Measurements from ENCODE around the gene YOD1.

The YOD1 gene

DNA sequence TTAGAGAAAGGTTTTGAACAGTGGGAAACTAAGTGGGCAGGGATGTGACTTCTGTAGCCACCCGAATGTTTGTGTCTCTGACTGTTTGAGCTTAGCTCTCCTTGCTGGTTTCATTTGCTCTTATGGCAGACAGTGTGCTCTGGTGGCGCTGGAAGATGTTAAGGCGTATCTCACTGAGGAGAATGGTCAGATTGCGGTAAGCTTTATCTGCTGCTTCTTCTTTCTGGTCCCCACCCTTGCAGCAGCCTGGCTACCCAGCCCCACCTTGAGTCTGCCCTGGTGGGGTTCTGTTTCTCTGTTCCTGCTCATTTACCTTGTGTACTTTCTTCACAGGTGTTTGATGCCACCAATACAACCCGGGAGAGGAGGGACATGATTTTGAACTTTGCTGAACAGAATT, 12.0 kb upstream of the YOD1 start:
- no peaks in the 10 kb centered on the region for H4K20me1 ChIP-seq (ENCODE audit: low read depth, low read length)
- no peaks in the 10 kb centered on the region for H3K9me3 ChIP-seq (ENCODE audit: insufficient read depth, low read length)
- H3K27me3 ChIP-seq (ENCODE audit: low read length), result no peaks in the 10 kb centered on the region
- H3K79me2 ChIP-seq (ENCODE audit: insufficient read depth, low read length), result no peaks in the 10 kb centered on the region
- H2AFZ ChIP-seq (ENCODE audit: low read depth, low read length, severe bottlenecking), result no peak overlapping the region
- no peaks in the 10 kb centered on the region for H3K9me2 ChIP-seq (replicated peaks; ENCODE audit: insufficient read depth, low read length)
- no peak overlapping the region for H3K4me2 ChIP-seq (ENCODE audit: low read depth, low read length, poor library complexity, severe bottlenecking)
- no peak overlapping the region for H3K9ac ChIP-seq (ENCODE audit: low read length)
- no peak overlapping the region for H3K27ac ChIP-seq (ENCODE audit: low read depth, low read length)
- no peak overlapping the region for H3K4me3 ChIP-seq (ENCODE audit: insufficient read depth, low read length, poor library complexity, severe bottlenecking)
- no peaks in the 10 kb centered on the region for H3F3A ChIP-seq (ENCODE audit: insufficient read depth)
- no peaks in the 10 kb centered on the region for H3K36me3 ChIP-seq (ENCODE audit: low read length)
- no peak for TF ChIP-seq EZH2phosphoT487 (conservative IDR thresholded peaks at IDR 0.05; ENCODE audit: low read length)
- TF ChIP-seq, protein P1, sequence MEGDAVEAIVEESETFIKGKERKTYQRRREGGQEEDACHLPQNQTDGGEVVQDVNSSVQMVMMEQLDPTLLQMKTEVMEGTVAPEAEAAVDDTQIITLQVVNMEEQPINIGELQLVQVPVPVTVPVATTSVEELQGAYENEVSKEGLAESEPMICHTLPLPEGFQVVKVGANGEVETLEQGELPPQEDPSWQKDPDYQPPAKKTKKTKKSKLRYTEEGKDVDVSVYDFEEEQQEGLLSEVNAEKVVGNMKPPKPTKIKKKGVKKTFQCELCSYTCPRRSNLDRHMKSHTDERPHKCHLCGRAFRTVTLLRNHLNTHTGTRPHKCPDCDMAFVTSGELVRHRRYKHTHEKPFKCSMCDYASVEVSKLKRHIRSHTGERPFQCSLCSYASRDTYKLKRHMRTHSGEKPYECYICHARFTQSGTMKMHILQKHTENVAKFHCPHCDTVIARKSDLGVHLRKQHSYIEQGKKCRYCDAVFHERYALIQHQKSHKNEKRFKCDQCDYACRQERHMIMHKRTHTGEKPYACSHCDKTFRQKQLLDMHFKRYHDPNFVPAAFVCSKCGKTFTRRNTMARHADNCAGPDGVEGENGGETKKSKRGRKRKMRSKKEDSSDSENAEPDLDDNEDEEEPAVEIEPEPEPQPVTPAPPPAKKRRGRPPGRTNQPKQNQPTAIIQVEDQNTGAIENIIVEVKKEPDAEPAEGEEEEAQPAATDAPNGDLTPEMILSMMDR (IDR thresholded peaks at IDR 0.05; ENCODE audit: insufficient read depth, low read length, poor library complexity, severe bottlenecking), result no peak

DNA sequence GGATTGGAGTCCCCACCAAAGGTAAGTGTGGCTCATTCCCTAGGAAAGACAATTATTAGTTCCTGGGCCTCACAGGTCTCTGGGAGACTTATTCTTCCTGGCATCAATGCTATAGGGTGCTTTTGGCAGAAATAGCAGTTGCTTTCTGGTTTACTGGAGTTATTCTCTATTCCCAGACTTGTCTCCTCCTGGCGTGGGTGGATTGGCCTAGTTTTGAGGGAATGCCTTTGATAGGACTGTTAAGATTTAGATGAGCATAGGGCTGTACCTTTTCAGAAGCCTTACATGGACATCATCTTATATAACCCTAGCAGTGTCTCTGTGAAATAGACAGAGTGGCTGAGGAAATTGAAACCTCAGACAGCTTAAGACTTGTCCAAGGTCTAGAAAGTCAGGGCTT, 11.1 kb upstream of the YOD1 start:
- Histone ChIP-seq H3F3A (ENCODE audit: insufficient read depth) (no peaks in the 10 kb centered on the region), H2AFZ (ENCODE audit: low read depth, low read length, severe bottlenecking) (no peak overlapping the region), H3K27ac (ENCODE audit: low read depth, low read length) (no peak overlapping the region), H3K4me3 (ENCODE audit: insufficient read depth, low read length, poor library complexity, severe bottlenecking) (no peak overlapping the region), H3K9me3 (ENCODE audit: insufficient read depth, low read length) (no peaks in the 10 kb centered on the region), H3K36me3 (ENCODE audit: low read length) (no peaks in the 10 kb centered on the region), H3K9me2 (replicated peaks; ENCODE audit: insufficient read depth, low read length) (no peaks in the 10 kb centered on the region), H3K4me2 (ENCODE audit: low read depth, low read length, poor library complexity, severe bottlenecking) (no peak overlapping the region), H3K79me2 (ENCODE audit: insufficient read depth, low read length) (no peaks in the 10 kb centered on the region), H3K27me3 (ENCODE audit: low read length) (no peaks in the 10 kb centered on the region), H3K9ac (ENCODE audit: low read length) (no peak overlapping the region), H4K20me1 (ENCODE audit: low read depth, low read length) (no peaks in the 10 kb centered on the region)
- TF ChIP-seq EZH2phosphoT487 (conservative IDR thresholded peaks at IDR 0.05; ENCODE audit: low read length), result no peak
- TF ChIP-seq, protein P1 (IDR thresholded peaks at IDR 0.05; ENCODE audit: insufficient read depth, low read length, poor library complexity, severe bottlenecking), result no peak

DNA sequence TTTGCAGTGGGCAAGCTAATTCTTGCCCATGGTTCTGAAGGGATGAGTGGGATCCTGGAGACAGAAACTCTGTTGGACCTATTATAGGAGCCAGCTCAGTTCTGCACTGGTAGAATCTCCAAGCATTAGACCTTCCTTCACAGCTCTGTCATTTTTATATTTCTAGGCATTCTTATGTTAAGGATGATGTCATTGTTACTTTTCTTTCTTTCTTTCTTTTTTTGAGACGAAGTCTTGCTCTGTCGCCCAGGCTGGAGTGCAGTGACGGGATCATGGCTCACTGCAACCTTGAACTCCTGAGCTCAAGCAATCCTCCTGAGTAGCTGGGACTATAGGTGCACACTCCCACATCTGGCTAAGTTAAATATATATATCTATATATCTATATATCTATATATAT, 9.6 kb upstream of the YOD1 start:
- Histone ChIP-seq H3K27me3 (ENCODE audit: low read length) (no peaks in the 10 kb centered on the region), H2AFZ (ENCODE audit: low read depth, low read length, severe bottlenecking) (no peak overlapping the region), H3K9me3 (ENCODE audit: insufficient read depth, low read length) (no peaks in the 10 kb centered on the region), H3K4me2 (ENCODE audit: low read depth, low read length, poor library complexity, severe bottlenecking) (no peak overlapping the region), H3K9ac (ENCODE audit: low read length) (no peak overlapping the region), H3K36me3 (ENCODE audit: low read length) (no peaks in the 10 kb centered on the region), H3K4me3 (ENCODE audit: insufficient read depth, low read length, poor library complexity, severe bottlenecking) (no peak overlapping the region), H3K27ac (ENCODE audit: low read depth, low read length) (no peak overlapping the region), H4K20me1 (ENCODE audit: low read depth, low read length) (no peaks in the 10 kb centered on the region), H3F3A (ENCODE audit: insufficient read depth) (no peaks in the 10 kb centered on the region), H3K9me2 (replicated peaks; ENCODE audit: insufficient read depth, low read length) (no peaks in the 10 kb centered on the region), H3K79me2 (ENCODE audit: insufficient read depth, low read length) (no peaks in the 10 kb centered on the region)
- TF ChIP-seq, protein P1 (IDR thresholded peaks at IDR 0.05; ENCODE audit: insufficient read depth, low read length, poor library complexity, severe bottlenecking), result no peak
- no peak for TF ChIP-seq EZH2phosphoT487 (conservative IDR thresholded peaks at IDR 0.05; ENCODE audit: low read length)

All from SU-DHL-6 (cell line).